Measurements from ENCODE around the gene RCAN1.

RCAN1 gene

DNA sequence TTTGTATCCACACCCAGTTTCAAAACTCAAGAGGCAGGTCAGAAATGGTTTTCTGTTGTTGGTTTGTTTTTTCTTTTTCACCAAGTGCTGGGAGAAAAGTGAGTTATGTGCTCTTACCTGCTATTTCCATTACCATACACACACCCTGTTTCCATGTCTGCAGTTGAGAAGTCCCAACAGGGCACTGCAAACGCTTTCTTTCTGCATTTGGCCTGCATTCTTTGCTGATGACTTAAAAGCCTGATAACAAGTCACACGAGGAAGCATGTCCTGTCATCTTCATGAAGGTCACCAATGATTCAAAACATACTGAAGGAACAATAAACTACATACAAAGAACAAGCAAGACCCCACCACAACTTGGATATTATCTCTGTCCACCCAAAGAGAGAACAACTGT lies 78.1 kb downstream of the RCAN1 start:
- H3K4me3 ChIP-seq (ENCODE audit: low read length) = no peak overlapping the region
- TF ChIP-seq ZNF274 (IDR thresholded peaks at IDR 0.05; ENCODE audit: low read depth, low read length) = no peak

GRCh38 chr21:34536311-34536710 lies 78.6 kb downstream of the RCAN1 start:
- TF ChIP-seq ZNF274 (IDR thresholded peaks at IDR 0.05; ENCODE audit: low read depth, low read length) = no peak

DNA sequence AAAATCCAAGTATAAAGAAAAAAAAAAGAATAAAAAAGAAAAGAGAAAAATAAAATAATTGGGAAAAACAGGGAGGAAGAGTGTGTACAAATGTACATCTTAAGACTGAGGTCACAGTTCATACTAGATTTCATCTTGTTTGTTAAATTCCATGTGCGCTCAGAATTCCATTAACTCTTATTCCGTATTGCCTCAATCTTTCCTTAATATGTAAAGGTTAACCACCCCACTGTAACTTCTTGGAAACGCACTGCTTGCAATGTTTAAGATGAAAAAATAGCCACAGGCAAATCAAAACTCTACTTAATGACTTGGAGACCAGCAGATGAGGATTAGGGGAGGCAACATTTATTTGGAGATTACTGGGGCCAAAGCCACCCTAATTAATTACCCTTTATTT lies 79.0 kb downstream of the RCAN1 start:
- TF ChIP-seq ZNF274 (IDR thresholded peaks at IDR 0.05; ENCODE audit: low read depth, low read length) = no peak
- no peak overlapping the region for H3K4me3 ChIP-seq (ENCODE audit: low read length)

More at GRCh38 chr21:34536311-34536710, 78.6 kb downstream of the RCAN1 start:
- H3K4me3 ChIP-seq (ENCODE audit: low read length) = no peak overlapping the region

DNA sequence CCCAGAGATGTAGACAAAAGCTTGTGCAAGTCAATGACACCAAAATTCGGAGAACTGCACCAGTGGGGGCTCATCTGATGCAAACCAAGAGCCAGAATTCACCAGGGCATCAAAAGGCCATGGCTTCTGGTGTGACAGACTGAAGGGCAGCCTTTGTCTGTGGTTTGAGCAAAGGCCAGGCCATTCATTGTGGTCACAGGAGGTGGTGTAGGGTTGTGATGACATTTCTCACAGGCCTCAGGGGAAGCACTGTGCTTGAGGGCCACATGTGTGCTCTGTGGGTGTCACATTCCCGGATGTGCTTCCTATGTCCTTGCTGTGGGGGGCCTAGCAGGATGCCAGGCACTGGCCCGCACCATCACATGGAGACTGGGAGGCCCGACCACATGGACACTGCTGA lies 80.4 kb downstream of the RCAN1 start:
- no peak overlapping the region for H3K4me3 ChIP-seq (ENCODE audit: low read length)
- TF ChIP-seq ZNF274 (IDR thresholded peaks at IDR 0.05; ENCODE audit: low read depth, low read length) = no peak

- no peak for TF ChIP-seq ZNF274 (IDR thresholded peaks at IDR 0.05; ENCODE audit: low read depth, low read length)
- H3K4me3 ChIP-seq (ENCODE audit: low read length) = no peak overlapping the region
Measured at GRCh38 chr21:34533938-34534337, 81.0 kb downstream of the RCAN1 start.

DNA sequence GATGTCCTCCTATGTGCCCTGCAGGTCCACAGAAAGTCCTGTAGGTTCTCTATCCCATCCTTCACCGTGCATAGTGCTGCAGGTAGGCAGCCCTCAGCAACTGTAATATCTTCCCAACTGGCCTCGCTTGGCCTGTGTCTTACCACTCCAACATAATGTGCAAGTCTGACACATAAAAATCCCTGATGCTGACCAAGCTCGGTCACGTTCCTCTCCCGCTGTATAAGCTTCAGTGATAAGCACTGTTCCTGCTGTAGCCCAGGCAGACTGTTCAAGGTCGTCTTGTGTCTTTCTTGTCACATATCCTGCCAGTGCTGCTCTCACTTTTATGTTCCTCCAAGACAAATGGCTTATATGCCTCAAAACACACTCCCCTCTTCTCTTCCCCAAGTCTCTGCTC lies 83.5 kb downstream of the RCAN1 start:
- H3K4me3 ChIP-seq (ENCODE audit: low read length) = no peak overlapping the region
- TF ChIP-seq ZNF274 (IDR thresholded peaks at IDR 0.05; ENCODE audit: low read depth, low read length) = no peak

DNA sequence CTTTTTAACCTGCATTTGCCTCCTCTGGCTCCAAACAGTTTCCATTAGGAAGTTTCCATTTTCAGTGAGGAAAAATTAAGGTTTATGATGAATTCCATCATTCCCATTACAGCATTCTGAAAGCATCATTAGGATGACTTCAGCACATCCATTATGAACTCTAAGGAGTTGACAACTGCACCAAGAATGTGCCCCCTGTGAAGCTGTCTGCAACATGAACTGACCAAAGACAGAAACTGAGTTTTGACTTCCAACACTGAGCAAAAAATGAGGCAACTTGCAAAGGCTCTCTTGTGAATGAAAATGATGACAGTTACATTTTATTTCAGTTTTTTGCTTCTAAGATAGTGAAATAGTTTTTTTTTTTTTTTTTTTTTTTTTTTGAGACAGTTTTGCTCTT lies 84.7 kb downstream of the RCAN1 start:
- no peak for TF ChIP-seq ZNF274 (IDR thresholded peaks at IDR 0.05; ENCODE audit: low read depth, low read length)
- no peak overlapping the region for H3K4me3 ChIP-seq (ENCODE audit: low read length)

DNA sequence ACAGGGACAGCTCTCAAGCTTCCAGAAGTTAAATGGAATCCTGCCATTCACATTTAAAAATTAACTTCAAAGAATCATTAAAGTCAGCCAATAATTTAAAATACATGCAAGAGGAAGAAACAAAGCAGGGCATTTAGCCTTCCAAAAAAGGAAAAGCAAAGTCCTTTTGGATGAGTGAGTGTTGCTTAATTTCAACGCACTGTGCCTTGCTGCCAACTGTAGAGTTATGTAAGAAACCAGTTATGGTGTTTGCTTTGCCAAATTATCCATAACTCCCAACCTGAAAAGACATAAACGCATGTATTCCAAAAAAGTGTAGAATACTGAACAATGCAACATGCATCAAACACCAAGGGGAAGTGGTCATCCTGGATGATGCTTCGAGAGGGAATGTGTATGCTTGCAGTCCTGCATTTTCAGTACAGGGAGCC lies 86.8 kb downstream of the RCAN1 start:
- no peak overlapping the region for H3K4me3 ChIP-seq (ENCODE audit: low read length)
- no peak for TF ChIP-seq ZNF274 (IDR thresholded peaks at IDR 0.05; ENCODE audit: low read depth, low read length)

DNA sequence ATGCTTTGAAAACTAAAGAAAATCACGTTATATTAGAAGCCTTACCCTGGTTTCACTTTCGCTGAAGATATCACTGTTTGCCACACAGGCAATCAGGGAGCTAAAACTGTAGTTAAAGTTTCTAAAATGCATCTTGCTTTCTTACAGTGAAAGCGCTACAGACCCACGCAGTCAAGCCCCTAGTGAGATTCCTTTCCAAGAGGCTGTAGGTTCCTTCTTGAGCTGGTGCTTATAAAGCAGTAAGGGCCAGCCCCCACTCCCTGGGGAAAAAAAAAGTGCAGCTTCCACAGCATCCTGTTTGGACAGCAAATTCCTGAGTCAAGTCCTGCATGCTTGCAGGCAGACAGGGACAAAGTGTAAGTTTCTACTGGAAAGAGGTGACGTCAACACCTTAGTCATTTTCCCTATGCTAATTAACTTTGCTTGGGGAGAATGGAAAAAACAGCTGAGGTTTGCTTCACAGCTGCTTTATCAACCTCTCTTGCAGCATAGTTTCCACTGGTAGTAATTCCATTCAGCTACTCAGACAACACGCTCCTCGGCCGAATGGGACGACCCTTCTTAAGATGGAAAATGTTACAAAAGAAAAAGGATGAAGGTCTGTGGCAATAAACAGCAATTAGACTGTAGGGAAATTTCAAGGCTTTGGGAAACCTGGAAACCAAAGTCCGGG lies 88.2 kb downstream of the RCAN1 start:
- peak overlapping the region; percentile 37; the same call in 1 of the 2 replicates for H3K4me3 ChIP-seq (ENCODE audit: low read length)
- no peak for TF ChIP-seq ZNF274 (IDR thresholded peaks at IDR 0.05; ENCODE audit: low read depth, low read length)

DNA sequence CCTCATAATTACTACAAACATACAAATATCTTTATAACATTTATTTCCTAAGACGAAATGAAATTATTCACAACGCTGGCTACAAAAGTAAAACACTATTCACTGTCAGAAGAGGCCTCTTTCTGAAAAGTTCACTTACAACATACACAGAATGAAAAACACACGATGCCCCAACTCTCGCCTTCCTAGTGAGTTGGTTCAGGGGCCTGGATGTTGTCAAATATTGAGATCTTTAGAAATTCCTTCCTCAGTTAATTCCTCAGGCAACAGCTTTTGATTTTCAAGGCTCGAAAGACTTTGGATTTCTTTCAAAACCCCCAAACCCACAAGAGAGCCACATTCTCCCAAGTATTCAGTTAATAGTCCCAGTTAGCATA lies 88.7 kb downstream of the RCAN1 start:
- H3K4me3 ChIP-seq (ENCODE audit: low read length) = 0 out of 2 replicates have a peak overlapping the region, but pooled peaks have one; percentile 37
- no peak for TF ChIP-seq ZNF274 (IDR thresholded peaks at IDR 0.05; ENCODE audit: low read depth, low read length)

DNA sequence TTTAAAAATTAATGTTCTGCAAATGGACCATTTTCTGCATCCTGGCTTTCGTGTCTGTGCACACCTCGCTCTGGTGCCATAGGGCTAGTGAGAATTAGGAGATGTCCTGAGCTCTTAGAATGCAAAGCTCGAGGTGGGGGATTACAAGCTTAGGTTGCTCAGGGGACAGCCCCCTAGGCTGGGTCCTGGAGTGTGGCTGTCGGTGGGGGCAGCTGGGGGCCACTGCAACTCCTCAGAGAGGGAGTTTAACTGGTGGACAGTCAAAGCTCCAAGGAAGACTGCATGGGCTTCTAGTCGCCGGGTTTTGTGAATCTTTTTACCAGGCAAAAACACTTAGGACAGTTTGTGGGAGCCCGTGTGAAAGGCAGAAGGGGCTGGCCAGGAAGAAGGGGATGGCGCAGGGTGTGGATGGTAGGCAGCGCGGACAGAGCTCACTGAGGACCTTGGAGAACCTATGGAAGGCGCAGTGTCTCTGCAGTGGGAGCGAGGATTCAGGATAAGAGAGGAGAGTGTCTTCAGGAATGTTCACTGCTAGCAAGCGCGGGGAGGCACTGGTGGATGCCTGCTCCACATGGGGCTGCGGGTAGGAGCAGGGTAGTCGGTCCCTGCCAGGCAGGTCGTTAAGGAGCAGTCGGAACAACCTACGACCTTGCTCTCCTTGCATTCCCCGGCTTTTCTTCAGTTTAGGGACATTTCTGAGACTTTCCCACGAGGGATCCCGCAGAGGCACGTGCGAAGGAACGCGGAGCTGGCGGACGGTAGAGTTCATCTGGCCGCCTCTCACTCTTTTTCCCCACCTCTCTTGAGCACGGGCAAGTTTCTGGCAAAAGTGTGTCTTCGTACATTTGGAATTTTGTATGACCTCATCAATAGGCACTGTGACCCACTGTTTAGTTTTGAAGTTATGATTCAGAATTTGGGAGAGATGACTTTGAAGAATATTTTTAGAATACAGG lies 90.0 kb downstream of the RCAN1 start:
- no peak for TF ChIP-seq ZNF274 (IDR thresholded peaks at IDR 0.05; ENCODE audit: low read depth, low read length)
- H3K4me3 ChIP-seq (ENCODE audit: low read length) = no peak overlapping the region

DNA sequence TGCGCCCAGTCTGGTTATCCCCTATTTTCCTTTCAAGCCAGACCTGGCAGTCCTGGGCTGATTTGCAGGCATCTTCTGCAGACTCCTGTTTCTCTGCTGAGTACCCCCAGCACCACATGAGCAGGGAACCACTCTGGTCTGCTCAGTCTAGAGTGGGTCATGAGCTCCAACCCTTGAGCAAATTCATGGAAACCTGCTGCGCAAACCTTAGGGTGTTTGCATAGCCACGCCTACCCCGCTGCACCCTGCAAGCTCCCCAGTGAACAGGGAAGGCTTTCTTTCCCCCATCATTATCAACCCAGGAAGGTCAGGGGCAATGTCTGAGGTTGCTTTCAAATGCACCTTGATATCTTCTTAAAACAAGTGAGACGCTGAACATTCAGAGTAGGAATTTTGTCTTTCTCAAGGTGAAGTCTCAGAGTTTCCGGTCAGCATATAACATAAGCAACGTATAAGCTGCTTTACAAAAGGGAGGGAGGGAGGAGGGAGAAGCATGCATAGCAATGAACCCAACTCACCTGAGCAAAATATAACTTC lies 91.8 kb downstream of the RCAN1 start:
- no peak for TF ChIP-seq ZNF274 (IDR thresholded peaks at IDR 0.05; ENCODE audit: low read depth, low read length)

DNA sequence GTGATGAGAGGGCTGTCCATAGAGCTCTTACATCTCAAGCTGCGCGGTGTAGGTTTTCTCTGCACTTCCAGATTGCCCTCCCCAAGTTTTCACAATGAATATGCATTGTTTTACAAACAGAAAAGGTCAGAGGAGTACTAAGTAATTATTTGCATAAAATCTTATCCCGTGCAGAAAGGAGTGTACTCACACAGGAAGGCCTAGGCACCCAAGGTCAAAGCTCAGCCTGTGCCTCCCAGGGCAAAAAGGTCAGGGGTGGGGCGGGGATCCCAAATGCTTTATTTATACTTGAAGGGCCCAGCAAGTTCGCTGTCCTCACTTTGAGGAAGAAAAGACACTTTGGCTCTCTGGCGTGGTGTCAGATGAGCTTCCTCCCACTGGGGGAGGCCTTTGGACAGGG lies 92.6 kb downstream of the RCAN1 start:
- H3K4me3 ChIP-seq (ENCODE audit: low read length) = no peak overlapping the region
- no peak for TF ChIP-seq ZNF274 (IDR thresholded peaks at IDR 0.05; ENCODE audit: low read depth, low read length)

More for the DNA sequence above, 91.8 kb downstream of the RCAN1 start:
- no peak overlapping the region for H3K4me3 ChIP-seq (ENCODE audit: low read length)

- H3K4me3 ChIP-seq (ENCODE audit: low read length) = no peak overlapping the region
- TF ChIP-seq ZNF274 (IDR thresholded peaks at IDR 0.05; ENCODE audit: low read depth, low read length) = no peak
Measured at GRCh38 chr21:34521561-34521960, 93.4 kb downstream of the RCAN1 start.

Data from GM08714 (cell line).